ENCODE measurements around the gene MYL5. TPM values are rescaled to one million over a fixed set of nuclear protein-coding genes. Genes with fewer than 3 reads are reported as not detected.
"Not testable (repeated sequence)": the region's sequence is repeated elsewhere in the genome, so short reads cannot be mapped to it uniquely, and the experiment has no call there.

MYL5 gene
- polyA plus RNA-seq, 1 donor from 2014 or later: 15.1 TPM

GRCh38 chr4:666822-667544 is 7.4 kb upstream of the MYL5 start:
- Histone ChIP-seq H3K27ac (ENCODE audit: low read length) (no peak overlapping the region), H3K9ac (ENCODE audit: low read length) (no peak overlapping the region), H3K4me2 (ENCODE audit: low read length) (no peak overlapping the region), H3F3A (ENCODE audit: insufficient read depth, low read length, poor library complexity, severe bottlenecking) (no peaks in the 10 kb centered on the region), H4K20me1 (ENCODE audit: insufficient read depth) (no peaks in the 10 kb centered on the region), H3K36me3 (ENCODE audit: insufficient read depth, low read length) (no peaks in the 10 kb centered on the region), H3K9me3 (ENCODE audit: low read length) (no peaks in the 10 kb centered on the region), H3K79me2 (replicated peaks; ENCODE audit: insufficient read depth, low read length) (no peaks in the 10 kb centered on the region), H3K27me3 (ENCODE audit: insufficient read depth, low read depth, low read length) (no peaks in the 10 kb centered on the region), H2AFZ (ENCODE audit: low read depth, low read length) (no peak overlapping the region), H3K9me2 (ENCODE audit: insufficient read depth, low read length) (no peaks in the 10 kb centered on the region), H3K4me3 (ENCODE audit: low read length) (no peak overlapping the region)
- TF ChIP-seq TAF1 (IDR thresholded peaks at IDR 0.05; ENCODE audit: low read depth) (no peak), EZH2 (IDR thresholded peaks at IDR 0.05; ENCODE audit: borderline replicate concordance, insufficient read depth, low read length, poor library complexity, severe bottlenecking) (no peak), POLR2AphosphoS5 (IDR thresholded peaks at IDR 0.05) (no peak), REST (IDR thresholded peaks at IDR 0.05; ENCODE audit: borderline replicate concordance) (no peak), MXI1 (conservative IDR thresholded peaks at IDR 0.05; ENCODE audit: poor library complexity, severe bottlenecking) (no peak), RAD21 (conservative IDR thresholded peaks at IDR 0.05) (no peak), SMC3 (conservative IDR thresholded peaks at IDR 0.05; ENCODE audit: poor library complexity) (no peak), CTCF (IDR thresholded peaks at IDR 0.05; ENCODE audit: poor library complexity, severe bottlenecking) (no peak), EP300 (conservative IDR thresholded peaks at IDR 0.05; ENCODE audit: poor library complexity, severe bottlenecking) (no peak)

- no peaks in the 10 kb centered on the region for H3K9me3 ChIP-seq (ENCODE audit: low read length)
- TF ChIP-seq CTCF (IDR thresholded peaks at IDR 0.05; ENCODE audit: poor library complexity, severe bottlenecking): no peak
- no peak for TF ChIP-seq POLR2AphosphoS5 (IDR thresholded peaks at IDR 0.05)
- TF ChIP-seq EZH2 (IDR thresholded peaks at IDR 0.05; ENCODE audit: borderline replicate concordance, insufficient read depth, low read length, poor library complexity, severe bottlenecking): no peak
- TF ChIP-seq MXI1 (conservative IDR thresholded peaks at IDR 0.05; ENCODE audit: poor library complexity, severe bottlenecking): no peak
- no peak for TF ChIP-seq TAF1 (IDR thresholded peaks at IDR 0.05; ENCODE audit: low read depth)
- no peak for TF ChIP-seq REST (IDR thresholded peaks at IDR 0.05; ENCODE audit: borderline replicate concordance)
- TF ChIP-seq RAD21 (conservative IDR thresholded peaks at IDR 0.05): no peak
- TF ChIP-seq EP300 (conservative IDR thresholded peaks at IDR 0.05; ENCODE audit: poor library complexity, severe bottlenecking): no peak
- no peak for TF ChIP-seq SMC3 (conservative IDR thresholded peaks at IDR 0.05; ENCODE audit: poor library complexity)
- H3K79me2 ChIP-seq (replicated peaks; ENCODE audit: insufficient read depth, low read length): no peaks in the 10 kb centered on the region
- no peaks in the 10 kb centered on the region for H3K9me2 ChIP-seq (ENCODE audit: insufficient read depth, low read length)
- no peaks in the 10 kb centered on the region for H3K36me3 ChIP-seq (ENCODE audit: insufficient read depth, low read length)
- H3K9ac ChIP-seq (ENCODE audit: low read length): no peak overlapping the region
- H3K4me2 ChIP-seq (ENCODE audit: low read length): no peak overlapping the region
- no peaks in the 10 kb centered on the region for H3F3A ChIP-seq (ENCODE audit: insufficient read depth, low read length, poor library complexity, severe bottlenecking)
- H4K20me1 ChIP-seq (ENCODE audit: insufficient read depth): no peaks in the 10 kb centered on the region
- no peaks in the 10 kb centered on the region for H3K27me3 ChIP-seq (ENCODE audit: insufficient read depth, low read depth, low read length)
- H2AFZ ChIP-seq (ENCODE audit: low read depth, low read length): no peak overlapping the region
- no peak overlapping the region for H3K27ac ChIP-seq (ENCODE audit: low read length)
- H3K4me3 ChIP-seq (ENCODE audit: low read length): no peak overlapping the region
Observed at GRCh38 chr4:667545-667925, 6.8 kb upstream of the MYL5 start.

- not testable (repeated sequence) for H3K36me3 ChIP-seq (ENCODE audit: insufficient read depth, low read length); H3K4me3 ChIP-seq (ENCODE audit: low read length); H3F3A ChIP-seq (ENCODE audit: insufficient read depth, low read length, poor library complexity, severe bottlenecking); H3K4me2 ChIP-seq (ENCODE audit: low read length); H4K20me1 ChIP-seq (ENCODE audit: insufficient read depth); H3K79me2 ChIP-seq (replicated peaks; ENCODE audit: insufficient read depth, low read length); H3K27ac ChIP-seq (ENCODE audit: low read length); H3K9me3 ChIP-seq (ENCODE audit: low read length); H3K27me3 ChIP-seq (ENCODE audit: insufficient read depth, low read depth, low read length); H2AFZ ChIP-seq (ENCODE audit: low read depth, low read length); H3K9me2 ChIP-seq (ENCODE audit: insufficient read depth, low read length); H3K9ac ChIP-seq (ENCODE audit: low read length)
Observed at GRCh38 chr4:668219-668618, 6.1 kb upstream of the MYL5 start.

Data from neural cell (in vitro differentiated cells).